Brain microvascular endothelial cell (primary cell): ENCODE data around the gene TEDC2.
A peak's percentile ranks its signal among the peaks of the same experiment; 100 is the strongest.

Experiments
- DNase-seq: peaks from one replicate; pipeline ENCODE4 v3.0.0-alpha.2; 2020
- H3K27ac ChIP-seq: fragments of 250-450 bp; sonication (Bioruptor Pico); 2 replicates; pipeline ENCODE4 v1.5.1; 2020; ENCODE audit warnings: mild to moderate bottlenecking, moderate library complexity
- H3K27me3 ChIP-seq: fragments of 250-450 bp; sonication (Bioruptor Pico); replicated peaks from 2 replicates; pipeline ENCODE4 v1.5.1; 2020; ENCODE audit warnings: mild to moderate bottlenecking
- H3K36me3 ChIP-seq: fragments of 250-450 bp; sonication (Bioruptor Pico); replicated peaks from 2 replicates; pipeline ENCODE4 v1.5.1; 2020; ENCODE audit warnings: mild to moderate bottlenecking
- H3K4me3 ChIP-seq: 2 replicates; pipeline ENCODE4 v1.5.1; 2011; ENCODE audit warnings: low read depth, mild to moderate bottlenecking, control low read depth, low read length, moderate library complexity
- in situ Hi-C: cut with HindIII; loops from 2 replicates; pipeline ENCODE4 v1.10.0; 2017; ENCODE audit warnings: low sequenced_read_pairs, low pct_ligation_motif_present
- TF ChIP-seq, protein P1 (sequence below): IDR thresholded peaks from 2 replicates; pipeline ENCODE4 v1.5.1; 2011; ENCODE audit warnings: low read depth, mild to moderate bottlenecking, moderate library complexity, low read length, control low read depth, inconsistent platforms; ENCODE audit errors: missing control alignments

TEDC2 gene

DNA sequence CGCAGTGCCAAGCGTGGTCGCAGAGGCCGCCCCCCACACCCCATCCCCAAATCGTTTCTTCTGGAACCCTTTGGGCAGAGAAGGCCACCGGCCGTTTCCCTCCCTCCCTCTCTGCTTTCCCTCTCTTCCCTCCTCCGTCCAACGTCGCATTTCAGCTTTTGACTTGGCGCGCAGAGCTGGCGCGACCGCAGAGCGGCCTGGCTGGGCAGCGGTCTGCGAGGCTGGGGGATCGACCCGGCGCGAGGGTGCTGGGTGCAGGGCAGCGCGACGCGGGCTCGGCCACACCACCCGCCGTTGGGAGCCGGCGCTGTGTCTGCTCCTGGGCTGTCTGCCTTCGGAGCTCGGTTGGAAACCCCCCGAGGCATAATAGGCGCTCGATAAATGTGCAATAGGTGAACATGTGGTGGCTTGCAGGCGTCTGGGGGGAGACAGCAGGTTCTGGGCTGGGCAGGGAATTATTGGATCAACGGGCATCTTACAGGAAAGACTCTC lies 8.4 kb downstream of the TEDC2 start:
- DNase-seq, result no peak
- Histone ChIP-seq H3K27ac (no peak overlapping the region), H3K27me3 (no peaks in the 10 kb centered on the region), H3K36me3 (no peaks in the 10 kb centered on the region), H3K4me3 (peak overlapping the region; percentile 39)
- in situ Hi-C loops, result no loop called here
- TF ChIP-seq, protein P1, sequence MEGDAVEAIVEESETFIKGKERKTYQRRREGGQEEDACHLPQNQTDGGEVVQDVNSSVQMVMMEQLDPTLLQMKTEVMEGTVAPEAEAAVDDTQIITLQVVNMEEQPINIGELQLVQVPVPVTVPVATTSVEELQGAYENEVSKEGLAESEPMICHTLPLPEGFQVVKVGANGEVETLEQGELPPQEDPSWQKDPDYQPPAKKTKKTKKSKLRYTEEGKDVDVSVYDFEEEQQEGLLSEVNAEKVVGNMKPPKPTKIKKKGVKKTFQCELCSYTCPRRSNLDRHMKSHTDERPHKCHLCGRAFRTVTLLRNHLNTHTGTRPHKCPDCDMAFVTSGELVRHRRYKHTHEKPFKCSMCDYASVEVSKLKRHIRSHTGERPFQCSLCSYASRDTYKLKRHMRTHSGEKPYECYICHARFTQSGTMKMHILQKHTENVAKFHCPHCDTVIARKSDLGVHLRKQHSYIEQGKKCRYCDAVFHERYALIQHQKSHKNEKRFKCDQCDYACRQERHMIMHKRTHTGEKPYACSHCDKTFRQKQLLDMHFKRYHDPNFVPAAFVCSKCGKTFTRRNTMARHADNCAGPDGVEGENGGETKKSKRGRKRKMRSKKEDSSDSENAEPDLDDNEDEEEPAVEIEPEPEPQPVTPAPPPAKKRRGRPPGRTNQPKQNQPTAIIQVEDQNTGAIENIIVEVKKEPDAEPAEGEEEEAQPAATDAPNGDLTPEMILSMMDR, result no peak

DNA sequence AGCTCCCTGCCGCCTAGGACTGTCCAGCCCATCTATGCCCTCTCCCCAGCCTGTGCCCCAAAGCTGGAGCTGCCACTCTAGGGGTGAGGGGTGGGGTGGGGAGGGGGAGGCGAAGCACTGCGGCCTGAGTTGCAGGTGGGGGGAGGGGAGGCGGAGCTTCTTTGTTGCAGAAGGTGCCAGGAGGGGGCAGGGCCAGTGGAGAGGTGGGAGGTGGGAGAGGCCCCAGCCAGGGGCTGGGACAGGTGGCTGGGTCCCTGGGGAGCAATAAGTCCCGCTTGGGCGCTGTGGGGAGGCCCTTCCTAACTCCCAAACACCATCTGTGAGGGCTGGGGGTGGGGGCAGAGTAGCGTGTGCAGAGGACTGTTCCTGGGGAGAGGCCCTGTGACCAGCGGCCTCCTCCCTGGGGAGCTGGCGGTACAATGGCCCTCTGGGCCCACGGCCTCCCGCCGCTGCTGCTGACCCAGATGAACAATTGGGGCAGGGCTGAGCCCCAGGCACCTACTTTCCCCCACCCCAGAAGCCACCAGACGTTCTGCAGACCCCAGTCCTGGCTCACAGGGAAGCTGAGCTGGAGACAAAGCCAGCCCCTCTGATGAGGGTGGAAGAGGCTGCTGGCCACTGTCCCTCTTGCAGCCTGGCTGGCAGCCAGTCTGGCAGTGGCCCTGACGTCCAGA lies 9.0 kb downstream of the TEDC2 start:
- Histone ChIP-seq H3K27me3 (no peaks in the 10 kb centered on the region), H3K27ac (no peak overlapping the region), H3K4me3 (no peak overlapping the region), H3K36me3 (no peaks in the 10 kb centered on the region)
- TF ChIP-seq, protein P1, result no peak
- in situ Hi-C loops, result no loop called here
- DNase-seq, result no peak

DNA sequence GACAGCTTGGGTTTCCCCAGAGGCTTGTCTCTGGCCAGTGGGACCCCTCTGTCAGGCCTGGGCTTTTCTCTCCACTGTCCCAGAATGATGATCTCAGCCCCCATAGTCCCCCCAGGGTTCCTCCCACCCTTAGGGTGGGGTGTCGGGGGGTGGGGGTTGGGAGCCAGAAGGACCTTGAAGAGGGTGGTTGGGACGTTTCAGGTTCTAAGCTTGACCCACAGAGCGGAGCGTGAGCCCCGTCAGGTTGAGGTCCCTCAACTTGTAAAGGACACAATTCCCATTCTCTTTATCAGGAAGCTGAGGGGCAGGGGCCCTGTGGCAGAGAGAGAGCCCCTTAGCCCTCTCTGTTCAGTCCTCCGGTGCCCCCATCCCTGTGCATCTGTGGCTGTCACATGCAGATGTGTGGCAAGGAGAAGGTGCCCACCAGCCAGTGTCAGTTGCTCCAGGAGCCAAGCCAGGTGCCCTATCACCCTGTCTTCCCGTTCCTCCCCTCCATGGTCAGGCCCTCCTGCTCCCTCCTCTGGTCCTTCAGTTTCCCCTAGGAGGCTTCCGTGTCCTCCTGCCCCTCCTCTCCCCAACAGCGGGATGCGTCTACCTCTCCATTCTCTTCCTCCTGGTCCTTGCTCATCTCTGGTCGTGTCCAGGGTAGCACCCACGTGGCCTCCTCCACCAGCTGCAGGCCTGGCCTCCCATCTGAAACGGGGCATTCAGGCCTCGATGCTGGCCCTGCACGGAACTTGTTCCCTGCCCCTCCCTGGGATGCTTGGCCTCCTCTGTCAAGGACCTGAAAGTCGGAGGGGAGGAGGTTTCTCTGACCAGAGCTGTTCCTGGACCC lies 9.7 kb downstream of the TEDC2 start:
- no peak for DNase-seq
- in situ Hi-C loops, result no loop called here
- H3K4me3 ChIP-seq, result no peak overlapping the region
- no peaks in the 10 kb centered on the region for H3K27me3 ChIP-seq
- TF ChIP-seq, protein P1, result no peak
- H3K36me3 ChIP-seq, result no peaks in the 10 kb centered on the region
- H3K27ac ChIP-seq, result no peak overlapping the region

DNA sequence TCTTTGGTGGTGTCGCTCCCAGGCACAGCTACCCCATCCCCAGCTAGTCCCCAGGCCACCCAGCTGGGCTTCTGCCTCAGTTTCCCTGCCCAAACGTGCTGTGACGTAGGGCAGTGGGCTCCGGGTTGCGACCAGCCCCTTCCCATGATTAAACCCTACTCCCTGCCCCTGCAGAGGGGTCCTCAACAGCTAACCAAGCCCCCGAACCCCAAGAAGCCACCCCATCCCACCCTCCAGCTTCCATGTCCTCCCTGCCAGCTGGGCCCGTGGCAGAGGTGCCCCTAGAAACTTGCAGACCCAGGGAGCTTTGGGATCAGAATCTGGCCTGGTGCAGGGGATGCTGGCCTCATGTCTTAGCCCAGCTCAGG lies 10.3 kb downstream of the TEDC2 start:
- in situ Hi-C loops, result no loop called here
- H3K4me3 ChIP-seq, result no peak overlapping the region
- TF ChIP-seq, protein P1, result no peak
- H3K36me3 ChIP-seq, result no peaks in the 10 kb centered on the region
- H3K27ac ChIP-seq, result no peak overlapping the region
- no peak for DNase-seq
- no peaks in the 10 kb centered on the region for H3K27me3 ChIP-seq

DNA sequence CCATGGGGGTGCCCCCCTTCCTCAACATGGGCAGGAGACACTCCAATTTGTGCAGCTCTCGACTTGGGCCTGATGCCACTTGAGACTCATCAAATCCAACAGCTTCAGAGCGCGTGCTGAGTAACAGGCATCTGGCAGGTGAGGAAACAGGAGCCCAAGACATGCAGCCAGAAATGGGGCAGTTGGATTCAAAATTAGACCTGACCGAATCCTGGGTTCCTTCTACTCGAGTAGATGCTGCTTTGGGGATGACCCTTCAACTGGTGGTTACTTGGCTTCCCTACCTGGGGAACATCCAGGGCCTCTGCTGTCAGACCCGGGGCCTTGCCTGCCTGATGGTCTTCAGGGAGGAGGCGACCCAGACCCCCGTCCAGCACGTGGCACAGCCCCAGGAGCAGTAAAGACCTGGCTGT lies 10.7 kb downstream of the TEDC2 start:
- H3K4me3 ChIP-seq, result no peak overlapping the region
- in situ Hi-C loops, result no loop called here
- H3K27me3 ChIP-seq, result no peaks in the 10 kb centered on the region
- DNase-seq, result no peak
- H3K36me3 ChIP-seq, result no peaks in the 10 kb centered on the region
- no peak overlapping the region for H3K27ac ChIP-seq
- TF ChIP-seq, protein P1, result no peak
